NCI-H748 (cell line): Measurements from ENCODE around the gene MYOM3.

Experiments
- DNase-seq: peaks from one replicate; lab custom pipeline; 2025; ENCODE audit not compliant: unreplicated experiment; lab: John Stamatoyannopoulos, UW

The MYOM3 gene

DNA sequence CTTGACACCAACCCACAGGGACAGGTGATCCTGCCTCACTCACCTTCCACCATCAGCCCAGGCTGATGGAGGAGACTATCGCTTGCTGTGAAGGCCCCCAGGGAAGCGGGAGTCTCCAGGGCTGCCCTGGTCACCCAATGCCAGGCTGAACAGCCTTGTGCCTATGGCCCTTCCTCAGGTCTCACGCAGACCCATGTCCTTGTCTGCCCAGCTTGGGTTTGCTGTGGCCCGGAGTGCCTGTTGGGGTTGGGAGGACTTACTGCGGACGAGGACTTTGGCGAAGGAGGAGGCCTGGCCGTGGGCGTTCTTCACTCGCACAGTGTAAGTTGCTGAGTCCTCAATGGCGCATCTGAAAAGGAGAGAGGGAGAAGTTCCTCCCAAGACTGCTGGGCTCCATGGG is 14.3 kb downstream of the MYOM3 start:
- DNase-seq: no peak

DNA sequence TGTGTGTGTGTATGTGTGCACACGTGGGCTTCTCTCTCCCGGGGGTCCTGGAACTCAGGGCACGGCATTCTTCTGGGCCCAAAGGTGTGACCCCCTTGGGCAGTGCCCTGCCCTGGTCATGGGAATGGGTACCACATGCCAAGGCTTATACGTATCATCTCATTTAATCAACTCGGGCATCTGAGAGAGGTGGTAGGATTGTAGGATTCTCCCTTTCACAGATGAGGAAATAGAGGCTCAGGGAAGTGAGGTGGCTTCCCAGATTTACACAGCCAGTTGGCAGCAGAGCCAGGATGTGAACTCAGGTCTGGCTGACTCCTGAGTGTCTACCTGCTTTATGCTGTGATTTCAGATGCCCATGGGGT is 15.2 kb downstream of the MYOM3 start:
- no peak for DNase-seq

DNA sequence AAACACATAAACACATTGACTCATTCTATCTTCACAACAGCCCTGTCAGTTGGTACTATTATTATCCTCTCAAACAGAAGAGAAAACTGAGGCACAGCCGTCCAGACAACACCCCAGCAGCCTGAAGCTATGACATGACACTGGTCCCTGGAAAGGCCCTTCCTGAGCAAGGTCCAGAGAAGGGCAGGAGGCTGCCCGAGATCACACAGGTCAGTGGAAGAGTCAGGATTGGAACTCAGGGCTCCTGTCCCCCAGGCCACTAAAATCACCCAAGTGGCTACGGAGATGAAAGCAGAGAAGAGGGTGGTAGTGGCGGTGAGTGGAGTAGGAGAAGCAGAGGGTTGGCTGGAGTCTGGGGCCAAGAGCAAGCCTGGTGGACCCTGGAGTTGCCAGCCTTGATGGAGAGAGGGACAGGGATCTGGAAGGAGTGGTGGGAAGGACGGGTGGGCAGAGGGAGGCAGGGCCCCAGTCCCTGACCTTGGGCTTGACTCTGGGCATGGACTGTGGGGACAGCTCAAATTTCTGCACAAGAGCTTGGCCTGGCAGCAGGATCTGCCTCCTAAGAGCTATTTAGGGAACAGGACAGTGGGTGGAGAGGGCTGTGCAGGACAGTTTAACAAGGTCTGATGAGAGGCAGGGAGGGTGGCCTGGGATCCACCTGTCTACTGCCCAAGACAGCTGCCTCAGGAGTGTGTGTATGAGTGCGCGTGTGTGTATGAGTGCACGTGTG is 15.8 kb downstream of the MYOM3 start:
- DNase-seq: no peak

DNA sequence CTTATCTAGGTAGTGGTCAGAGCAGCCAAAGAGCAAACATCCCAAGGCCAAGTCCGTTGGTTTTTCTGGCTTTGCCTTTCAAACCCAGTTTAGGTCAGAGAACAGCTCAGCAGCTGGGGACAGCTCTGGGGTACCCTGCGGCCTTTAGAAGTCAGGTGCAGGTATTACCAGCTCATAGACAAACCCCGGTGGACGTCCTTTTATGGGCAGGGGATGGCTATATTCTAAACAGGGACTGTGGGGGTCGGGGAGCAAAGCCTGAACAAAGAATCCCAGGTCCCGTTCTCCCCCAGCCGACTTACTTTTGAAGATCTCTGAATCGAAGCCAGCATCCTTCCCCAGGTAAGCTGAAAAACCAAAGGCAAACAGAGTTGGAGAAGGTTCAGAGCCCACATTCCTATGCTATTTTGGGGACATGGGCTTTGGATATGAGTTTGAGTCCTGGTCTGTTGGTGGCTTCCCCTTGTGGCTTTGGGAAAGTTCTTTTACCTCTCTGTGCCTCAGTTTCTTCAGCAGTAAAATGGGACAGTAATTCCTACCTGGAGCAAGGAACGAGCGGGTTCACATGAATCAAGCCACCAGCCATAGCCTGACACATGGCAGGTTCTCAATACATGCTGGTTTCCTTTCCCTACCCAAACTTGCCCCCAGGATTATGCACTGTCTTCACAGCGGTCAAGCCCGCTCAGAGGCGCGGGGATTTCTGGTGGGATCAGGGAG is 16.6 kb downstream of the MYOM3 start:
- no peak for DNase-seq

DNA sequence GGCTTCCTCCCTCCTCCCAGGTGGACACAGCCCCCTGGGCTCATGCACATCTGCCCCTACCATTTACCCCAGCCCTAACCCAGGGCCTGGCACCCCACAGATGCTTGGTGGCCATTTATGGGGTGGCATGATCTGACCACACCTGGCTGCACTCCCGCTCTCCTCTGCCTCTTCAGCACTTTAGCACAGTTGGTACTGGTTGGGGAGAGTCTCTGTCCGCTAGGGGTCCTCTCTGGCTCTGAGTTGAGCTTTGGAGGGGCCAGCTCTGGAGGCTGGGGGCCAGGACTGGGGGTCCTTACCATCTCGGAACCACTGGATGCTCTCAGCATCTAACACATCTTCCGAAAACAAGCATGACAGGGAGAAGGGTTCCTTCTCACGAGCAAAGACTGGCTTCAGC is 17.4 kb downstream of the MYOM3 start:
- no peak for DNase-seq

DNA sequence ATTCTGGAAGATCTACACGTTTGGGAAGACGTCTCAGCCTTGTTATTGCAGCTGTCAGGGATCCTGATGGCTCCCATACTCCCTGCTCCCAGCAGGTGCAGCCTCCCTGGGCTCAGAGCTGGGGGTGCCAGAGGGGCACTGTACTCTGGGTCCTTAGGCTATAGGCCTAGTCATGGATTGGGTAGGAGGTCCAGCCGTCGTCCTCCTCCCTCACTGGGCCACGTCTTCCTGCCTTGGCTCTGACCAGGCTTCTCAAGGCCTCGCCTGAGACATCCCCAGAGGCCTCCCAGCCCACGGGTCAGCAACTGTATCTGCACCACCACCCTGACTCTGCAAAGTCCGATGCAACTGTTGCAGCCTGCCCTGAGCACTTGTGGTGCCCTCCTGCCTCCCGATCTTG is 18.2 kb downstream of the MYOM3 start:
- DNase-seq: no peak

DNA sequence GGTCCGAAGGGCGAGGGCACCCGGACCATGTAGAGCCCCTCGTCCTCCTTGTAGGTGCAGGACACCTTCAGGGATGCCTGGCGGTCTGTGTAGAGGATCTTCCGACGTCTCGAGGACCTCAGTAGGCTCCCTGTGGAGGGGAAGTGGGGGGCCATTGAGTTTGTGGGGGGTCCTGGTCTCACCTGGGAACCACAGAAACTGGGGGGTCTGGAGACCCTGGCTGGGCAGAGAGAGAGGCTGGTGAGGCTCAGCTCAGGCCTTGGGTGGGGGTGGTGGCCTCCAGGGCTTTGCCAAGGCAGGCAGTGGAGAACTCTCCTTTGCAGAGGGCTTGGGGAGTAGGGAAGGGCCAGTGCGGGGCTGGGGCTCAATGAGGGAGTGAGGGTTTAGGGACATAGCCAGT is 19.0 kb downstream of the MYOM3 start:
- no peak for DNase-seq

DNA sequence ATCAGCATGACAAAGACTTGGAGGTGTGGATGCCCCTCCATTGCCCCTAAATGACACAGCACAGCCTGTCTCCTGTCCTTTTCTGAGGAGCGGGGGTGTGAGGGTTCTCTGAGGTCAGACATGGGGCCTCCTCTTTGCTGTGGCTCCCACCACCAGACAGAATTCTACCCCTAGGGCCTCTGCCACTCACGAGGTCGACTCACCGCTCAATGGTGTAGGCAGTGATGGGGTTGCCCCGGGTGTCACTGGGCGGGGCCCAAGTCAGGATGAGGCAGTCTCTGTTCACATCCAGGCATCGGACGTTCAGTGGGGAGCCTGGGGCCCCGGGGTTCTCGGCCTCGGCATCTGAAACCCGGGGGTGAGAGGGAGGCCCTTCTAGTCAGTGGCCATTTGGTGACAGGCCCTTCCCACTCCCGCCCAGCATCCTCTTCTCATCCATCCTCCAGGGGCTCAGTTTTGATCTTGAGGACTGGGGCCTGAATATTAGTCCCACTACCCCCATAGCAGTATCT is 19.9 kb downstream of the MYOM3 start:
- DNase-seq: no peak

DNA sequence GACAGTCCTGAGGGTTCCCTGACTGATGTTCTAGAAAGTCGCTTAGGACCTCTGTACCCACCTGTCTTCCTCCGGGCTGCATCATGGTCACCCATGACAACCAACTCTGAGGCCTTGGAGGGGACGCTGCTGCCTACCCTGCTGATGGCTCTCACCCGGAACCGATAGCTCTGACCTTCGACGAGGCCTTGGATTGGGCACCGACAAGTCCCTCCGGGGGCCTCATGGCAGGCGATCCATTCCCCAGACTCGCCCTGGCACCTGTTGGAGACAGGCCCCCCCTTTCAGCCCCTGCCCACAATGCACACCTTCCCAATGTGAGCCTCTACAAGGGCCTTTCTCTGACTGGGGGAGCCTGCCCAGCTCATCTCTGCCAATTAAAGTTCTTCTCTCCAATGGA is 21.2 kb downstream of the MYOM3 start:
- DNase-seq: no peak

DNA sequence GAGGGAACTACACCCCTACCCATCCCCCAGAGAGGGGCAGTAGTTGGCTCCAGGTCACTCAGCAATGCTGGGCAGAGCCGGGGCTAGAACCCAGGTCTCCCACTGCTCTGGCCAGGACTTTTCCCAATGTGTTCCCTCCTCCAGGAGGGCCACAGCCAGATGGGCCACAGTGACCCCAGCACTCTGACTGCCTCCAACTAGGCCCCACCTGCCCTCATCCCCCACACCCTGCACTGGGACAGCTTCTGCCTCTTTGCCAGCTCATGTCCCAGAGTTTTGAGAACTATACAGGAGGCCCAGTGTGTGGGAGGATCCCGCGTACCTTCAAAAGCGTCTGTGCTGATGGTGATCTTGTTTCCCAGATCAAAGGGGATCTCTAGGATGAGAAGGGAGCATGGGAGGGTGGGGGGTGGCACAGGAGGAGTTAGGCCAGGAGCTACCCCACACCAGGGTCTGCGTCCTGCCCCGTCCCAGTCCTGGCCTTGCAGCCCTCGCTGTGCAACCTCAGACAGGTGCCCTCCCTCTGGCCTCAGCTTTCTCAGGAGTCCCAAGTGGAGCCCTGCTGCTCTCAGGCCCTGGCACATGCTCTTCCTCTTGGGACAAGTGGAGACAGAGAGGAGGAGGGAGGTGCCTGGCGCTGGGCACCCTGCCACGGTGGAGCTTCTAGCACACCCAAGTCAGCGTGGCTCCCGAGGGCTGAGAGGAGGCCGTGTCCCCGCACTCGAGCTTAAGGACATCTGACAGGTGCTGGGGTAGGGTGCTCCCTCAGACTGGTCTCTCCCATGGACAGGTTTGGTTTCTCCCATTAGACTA is 22.0 kb downstream of the MYOM3 start:
- DNase-seq: no peak

DNA sequence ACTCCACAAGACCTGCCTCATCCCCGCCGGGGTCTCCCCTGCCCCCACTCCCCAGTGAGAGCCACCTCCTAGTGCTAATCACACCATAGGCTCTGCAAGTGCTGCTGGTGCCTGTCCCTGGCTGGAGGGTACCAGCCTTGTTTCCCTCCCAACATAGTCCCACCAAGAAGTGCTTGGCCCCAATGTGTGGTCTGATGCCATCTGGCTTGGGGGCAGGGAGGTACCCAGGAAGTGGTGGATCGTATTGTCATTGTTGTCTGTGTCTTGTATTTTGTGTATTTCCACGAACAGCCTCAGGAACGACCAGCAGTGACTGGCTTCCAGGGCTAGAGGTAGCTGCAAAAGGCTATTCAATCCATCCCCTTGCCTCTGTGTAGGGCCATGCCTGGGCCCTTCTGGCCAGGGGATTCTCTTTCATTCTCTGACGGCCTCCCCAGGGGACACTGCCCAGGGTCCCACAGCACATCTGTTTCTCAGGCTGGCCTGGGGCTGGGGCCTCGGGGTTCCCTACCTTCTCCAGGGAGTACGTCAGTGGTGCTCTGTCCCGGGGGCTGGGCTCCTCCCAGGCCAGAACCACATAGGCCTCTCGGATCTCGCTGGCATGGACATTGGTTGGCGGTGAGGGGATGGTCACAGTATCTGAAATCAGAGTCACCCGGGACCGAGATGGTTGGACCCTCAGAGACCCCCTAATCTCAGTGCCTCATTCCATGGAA is 22.8 kb downstream of the MYOM3 start:
- DNase-seq: no peak

DNA sequence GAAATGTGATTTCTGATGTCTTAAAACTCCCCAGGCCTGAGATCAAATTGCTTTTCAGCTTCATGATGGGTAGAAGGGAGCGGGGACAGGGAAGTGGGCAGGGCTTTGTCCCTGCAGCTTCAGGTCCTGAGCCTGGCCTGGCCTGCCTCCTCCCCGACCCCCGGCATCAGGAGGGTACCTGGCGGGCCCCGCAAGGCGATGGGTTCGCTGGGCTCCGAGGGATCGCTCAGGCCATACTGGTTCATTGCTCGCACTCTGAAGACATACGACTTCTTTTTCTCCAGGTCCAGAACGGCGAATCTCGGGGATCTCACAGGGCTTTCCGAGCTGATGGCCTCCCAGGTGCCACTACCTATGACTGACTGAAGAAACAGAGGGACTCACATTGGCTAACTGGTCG is 25.5 kb downstream of the MYOM3 start:
- DNase-seq: no peak

DNA sequence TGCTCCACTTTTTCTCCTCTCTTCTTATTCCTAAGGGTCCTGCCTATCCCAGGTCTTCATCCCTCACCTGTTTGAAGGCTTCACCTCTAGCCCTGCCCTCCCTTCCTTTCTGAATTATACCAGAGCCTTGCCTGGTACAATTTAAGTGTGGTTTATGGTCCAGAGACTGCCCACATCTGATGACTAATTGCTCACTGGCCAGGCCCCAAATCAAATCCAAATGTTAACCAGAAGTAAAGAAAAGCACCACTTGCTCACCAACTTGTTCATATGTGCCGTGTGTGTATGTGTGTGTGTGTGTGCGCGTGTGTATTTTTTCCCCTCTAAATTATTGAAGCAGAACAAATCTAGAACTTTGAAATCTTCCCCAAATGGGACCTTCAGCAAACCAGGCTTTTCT is 26.4 kb downstream of the MYOM3 start:
- DNase-seq: no peak

DNA sequence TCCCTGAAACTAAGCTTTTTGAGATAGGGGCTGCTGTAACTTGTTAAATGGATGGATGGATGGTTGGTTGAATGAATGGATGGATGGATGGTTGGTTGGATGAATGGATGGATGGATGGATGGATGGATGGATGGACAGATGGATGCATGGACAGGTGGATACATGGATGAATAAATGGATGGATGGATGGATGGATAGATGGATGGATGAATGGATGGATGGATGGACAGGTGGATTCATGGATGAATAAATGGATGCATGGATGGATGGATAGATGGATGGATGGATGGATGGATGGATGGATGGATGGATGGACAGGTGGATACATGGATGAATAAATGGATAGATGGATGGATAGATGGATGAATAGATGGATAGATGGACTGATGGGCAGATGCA is 26.9 kb downstream of the MYOM3 start:
- no peak for DNase-seq

DNA sequence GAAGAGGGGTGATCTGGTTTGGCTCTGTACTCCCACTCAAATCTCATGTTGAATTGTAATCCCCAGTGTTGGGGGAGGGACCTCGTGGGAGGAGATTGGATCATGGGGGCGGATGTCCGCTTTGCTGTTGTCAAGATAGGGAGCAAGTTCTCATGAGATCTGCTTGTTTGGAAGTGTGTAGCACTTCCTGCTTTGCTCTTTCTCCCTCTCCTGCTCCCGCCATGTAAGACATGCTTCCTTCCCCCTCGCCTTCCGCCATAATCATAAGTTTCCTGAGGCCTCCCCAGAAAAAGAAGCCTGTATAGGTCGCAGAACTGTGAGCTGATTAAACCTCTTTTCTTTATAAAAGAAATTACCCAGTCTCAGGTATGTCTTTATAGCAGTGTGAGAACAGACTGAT is 27.9 kb downstream of the MYOM3 start:
- DNase-seq: no peak

DNA sequence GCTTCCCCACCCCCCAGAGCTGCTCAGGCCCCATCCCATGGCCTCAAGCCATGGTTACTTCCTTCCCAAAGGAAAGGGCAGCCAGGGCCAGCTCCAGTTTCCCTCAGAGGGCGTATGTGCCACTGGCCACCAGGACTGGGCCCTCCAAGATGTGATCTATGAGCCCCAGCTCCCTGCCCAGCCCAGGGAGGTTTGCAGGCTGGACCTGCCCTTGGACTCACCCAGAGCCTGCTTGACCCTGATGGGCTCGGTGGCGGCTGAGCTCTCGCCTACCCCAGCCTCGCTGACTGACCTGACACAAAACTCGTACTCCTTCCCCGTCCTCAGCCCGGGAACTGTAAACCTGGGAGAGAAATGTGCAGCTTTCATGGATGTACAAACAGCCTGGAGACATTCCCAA is 29.6 kb downstream of the MYOM3 start:
- no peak for DNase-seq

DNA sequence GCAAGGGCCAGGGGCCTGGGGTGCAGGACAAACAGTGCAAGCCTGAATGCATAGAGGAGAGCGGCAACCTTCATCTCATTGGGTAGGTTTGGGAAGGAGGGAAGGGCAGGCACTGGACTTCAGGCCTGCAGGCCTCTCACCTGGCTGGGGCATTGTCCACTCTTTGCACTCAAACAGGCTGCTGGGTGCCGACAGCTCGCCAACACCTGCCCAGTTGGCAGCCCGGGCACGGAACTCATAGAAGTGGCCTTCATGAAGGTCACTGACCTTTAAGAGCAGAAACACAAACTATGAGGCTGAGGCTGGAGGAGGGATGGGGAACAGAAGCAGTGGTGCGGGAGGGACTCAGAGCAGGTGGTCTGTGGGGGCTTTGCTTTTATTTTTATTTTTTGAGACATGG is 30.7 kb downstream of the MYOM3 start:
- DNase-seq: no peak

DNA sequence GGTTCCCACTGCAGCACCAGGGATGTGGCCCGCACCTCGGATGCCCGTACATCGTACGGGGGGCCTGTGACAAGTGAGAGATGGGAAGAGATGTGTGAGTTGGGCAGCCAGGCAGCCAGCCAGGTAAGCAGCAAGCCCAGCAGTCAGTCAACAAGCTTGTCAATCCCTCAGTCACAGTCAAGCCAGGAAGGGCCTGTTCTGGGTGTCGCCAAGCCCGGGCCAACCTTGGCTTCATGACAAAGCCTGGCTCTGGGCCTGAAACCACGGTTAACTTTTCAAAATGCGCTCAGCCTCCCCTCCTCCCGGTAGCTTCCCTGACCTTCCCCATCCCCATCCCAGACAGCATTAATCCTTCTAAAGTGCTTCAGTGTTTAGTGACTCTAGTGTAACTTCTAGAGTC is 31.8 kb downstream of the MYOM3 start:
- DNase-seq: no peak

DNA sequence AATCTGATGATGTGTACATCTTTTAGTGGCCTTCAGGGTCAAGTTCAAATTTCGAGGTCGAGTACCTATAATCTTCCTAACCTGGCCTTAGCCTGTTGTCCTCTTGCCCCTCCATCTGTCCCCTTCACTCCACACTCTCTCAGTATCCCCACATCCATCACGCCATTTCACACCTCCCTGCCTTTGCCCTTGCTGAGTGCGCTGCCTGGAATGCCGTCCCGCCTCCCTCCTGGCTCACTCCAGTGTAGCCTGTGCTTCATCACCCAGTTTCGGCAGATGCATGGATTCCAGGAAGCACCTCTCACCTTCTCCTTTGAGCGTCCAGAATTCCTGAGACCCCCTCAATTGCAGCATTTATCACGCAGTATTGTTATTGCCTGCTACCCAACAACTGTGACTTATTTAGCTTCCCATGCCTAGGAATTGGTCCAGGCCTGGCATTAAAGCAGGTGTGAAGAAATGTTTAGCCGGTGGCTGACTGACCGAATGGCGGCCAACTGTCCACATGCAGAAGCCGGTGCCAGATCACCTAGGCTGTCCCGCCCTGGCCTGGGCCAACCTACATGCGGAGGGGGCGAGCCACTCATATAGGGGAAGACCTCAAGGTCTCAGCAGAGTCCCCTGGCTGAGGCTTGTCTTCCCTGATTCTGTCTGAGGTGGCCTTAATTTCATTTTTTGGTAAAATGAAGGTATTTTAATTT is 34.5 kb downstream of the MYOM3 start:
- no peak for DNase-seq

DNA sequence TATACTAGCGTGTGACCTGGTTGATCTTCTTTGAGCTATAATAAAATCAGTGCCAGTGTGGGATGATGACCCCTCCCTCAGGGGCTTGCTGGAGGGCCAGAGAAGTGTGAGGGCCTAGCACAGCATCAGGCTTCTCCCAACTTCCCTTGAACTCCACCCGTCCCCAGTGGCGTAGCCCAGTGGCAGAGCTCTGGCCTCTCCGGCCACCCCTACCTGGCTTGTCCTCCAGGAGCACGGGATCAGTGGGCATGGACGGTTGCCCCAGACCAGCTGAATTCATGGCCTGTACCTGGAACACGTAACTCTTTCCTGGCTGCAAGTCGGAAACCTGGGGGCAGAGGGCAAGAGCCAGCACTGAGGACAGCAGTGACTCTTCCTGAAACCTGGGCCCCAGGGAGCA is 36.0 kb downstream of the MYOM3 start:
- DNase-seq: no peak

DNA sequence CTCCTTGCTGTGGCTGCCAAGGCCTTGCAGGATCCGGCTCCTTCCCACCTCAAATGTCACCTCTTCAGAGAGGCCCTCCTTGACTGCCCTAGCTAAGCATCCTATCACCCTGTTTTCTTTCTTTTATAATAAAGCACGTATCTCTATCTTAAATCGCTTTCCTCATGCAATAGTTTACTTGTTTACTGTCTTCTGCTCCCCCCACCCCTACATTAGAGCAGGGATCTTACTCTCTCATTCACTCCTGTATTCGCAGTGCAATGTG is 36.4 kb downstream of the MYOM3 start:
- DNase-seq: no peak
